Measurements from ENCODE around the gene GRIN2C. TPM values are rescaled to one million over a fixed set of nuclear protein-coding genes. Genes with fewer than 3 reads are reported as not detected.

GRIN2C gene
- total RNA-seq, 1 experiment from 2014 or later: 5.2 TPM

DNA sequence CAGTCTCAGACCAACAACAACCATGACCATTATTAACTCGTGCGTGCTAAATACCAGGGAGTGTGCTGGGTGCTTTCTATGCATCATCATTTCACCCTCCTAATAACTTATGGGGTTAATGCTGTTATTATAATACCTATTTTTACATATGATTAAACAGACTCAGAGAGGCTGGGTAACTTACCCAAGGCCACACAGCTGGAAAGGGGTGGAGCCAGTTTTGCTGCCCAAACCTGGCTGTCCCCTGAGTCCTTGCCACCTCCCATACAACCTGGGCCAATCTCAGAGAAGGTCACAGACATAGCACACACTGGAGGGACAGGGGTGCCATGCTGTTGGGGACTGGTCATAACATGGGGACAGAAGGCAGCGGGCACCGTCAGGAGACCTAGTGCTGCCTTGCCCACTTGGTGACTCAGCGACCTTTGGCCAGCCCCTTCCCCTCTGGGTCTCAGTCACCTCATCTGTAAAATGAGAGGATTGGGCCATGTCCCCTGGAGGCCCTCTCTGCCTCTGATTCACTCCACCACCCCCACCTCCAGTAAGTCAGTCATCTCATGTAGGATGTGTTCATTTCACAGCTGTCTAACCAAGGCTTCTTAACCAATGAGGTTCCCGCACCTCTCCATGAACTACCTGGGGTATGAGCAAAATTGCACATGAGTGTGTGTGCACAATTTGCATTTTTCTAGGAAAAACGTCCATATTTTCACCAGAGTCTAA, 45.2 kb upstream of the GRIN2C start:
- peaks cover 22% of the 10 kb centered on the region for H3K4me1 ChIP-seq
- H3K4me1 Mint-ChIP-seq (ENCODE audit: low read depth, unreplicated experiment): peaks cover 19% of the 10 kb centered on the region
- TF ChIP-seq, protein P1, sequence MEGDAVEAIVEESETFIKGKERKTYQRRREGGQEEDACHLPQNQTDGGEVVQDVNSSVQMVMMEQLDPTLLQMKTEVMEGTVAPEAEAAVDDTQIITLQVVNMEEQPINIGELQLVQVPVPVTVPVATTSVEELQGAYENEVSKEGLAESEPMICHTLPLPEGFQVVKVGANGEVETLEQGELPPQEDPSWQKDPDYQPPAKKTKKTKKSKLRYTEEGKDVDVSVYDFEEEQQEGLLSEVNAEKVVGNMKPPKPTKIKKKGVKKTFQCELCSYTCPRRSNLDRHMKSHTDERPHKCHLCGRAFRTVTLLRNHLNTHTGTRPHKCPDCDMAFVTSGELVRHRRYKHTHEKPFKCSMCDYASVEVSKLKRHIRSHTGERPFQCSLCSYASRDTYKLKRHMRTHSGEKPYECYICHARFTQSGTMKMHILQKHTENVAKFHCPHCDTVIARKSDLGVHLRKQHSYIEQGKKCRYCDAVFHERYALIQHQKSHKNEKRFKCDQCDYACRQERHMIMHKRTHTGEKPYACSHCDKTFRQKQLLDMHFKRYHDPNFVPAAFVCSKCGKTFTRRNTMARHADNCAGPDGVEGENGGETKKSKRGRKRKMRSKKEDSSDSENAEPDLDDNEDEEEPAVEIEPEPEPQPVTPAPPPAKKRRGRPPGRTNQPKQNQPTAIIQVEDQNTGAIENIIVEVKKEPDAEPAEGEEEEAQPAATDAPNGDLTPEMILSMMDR (IDR thresholded peaks at IDR 0.05; ENCODE audit: insufficient read depth in 1 of 2, low read depth in 1 of 2, low read length in 1 of 2, severe bottlenecking in 1 of 2, unreplicated experiment in 1 of 2): no peak
- H3K27me3 ChIP-seq (replicated peaks; ENCODE audit: control insufficient read depth, insufficient read depth, low read length): no peaks in the 10 kb centered on the region
- H3K27ac Mint-ChIP-seq (ENCODE audit: unreplicated experiment): no peak overlapping the region
- no peaks in the 10 kb centered on the region for H3K9me3 Mint-ChIP-seq (ENCODE audit: unreplicated experiment)
- ChIA-PET CTCF (interaction anchor here (0.9 kb wide), 1 partner anchor 57 kb away, joined by 3 read pairs; no protein-coding TSS in a partner anchor), POLR2A (no interaction called here)
- no TSS peak for BruUV-seq (replicated peaks)
- H3K36me3 ChIP-seq (ENCODE audit: control insufficient read depth, insufficient read depth, low read length): no peaks in the 10 kb centered on the region
- peaks cover 4% of the 10 kb centered on the region; the same call in 1 of the 2 replicates for H3K9me3 ChIP-seq
- H3K4me3 Mint-ChIP-seq (ENCODE audit: unreplicated experiment): no peak overlapping the region
- peaks cover 12% of the 10 kb centered on the region for H3K36me3 Mint-ChIP-seq (ENCODE audit: insufficient read depth, unreplicated experiment)
- H3K4me3 ChIP-seq (ENCODE audit: low read depth, low read length): no peak overlapping the region
- H3K27me3 Mint-ChIP-seq (ENCODE audit: insufficient read depth, unreplicated experiment): no peaks in the 10 kb centered on the region
- DNase-seq: no peak
- intact Hi-C loops (cut with micrococcal nuclease; ENCODE audit: unreplicated experiment): no loop called here

DNA sequence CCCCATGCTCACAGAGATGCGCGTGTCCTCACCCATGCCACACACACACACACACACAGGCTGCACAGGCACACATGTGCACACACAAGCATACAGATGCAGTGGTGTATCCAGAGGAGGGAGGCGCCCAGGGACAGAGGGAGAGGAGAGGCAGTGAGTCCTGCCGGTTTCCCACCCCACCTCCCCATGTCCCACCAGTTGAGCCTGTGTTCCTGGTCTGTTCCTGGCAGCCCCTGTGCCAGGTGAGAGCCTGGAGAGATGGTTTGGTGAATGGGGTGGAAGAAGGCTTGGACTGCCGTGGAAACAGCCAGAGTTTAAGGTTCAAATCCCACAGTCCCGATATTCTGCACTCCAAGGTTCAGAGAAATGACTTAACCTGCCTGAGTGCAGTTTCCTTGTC, 44.0 kb upstream of the GRIN2C start:
- no peak overlapping the region for H3K4me3 ChIP-seq (ENCODE audit: low read depth, low read length)
- no peak overlapping the region for H3K27ac Mint-ChIP-seq (ENCODE audit: unreplicated experiment)
- ChIA-PET POLR2A (no interaction called here), CTCF (no interaction called here)
- H3K36me3 ChIP-seq (ENCODE audit: control insufficient read depth, insufficient read depth, low read length): no peaks in the 10 kb centered on the region
- BruUV-seq (replicated peaks): no TSS peak
- peaks cover 10% of the 10 kb centered on the region for H3K36me3 Mint-ChIP-seq (ENCODE audit: insufficient read depth, unreplicated experiment)
- intact Hi-C loops (cut with micrococcal nuclease; ENCODE audit: unreplicated experiment): no loop called here
- no peak for DNase-seq
- no peaks in the 10 kb centered on the region for H3K9me3 Mint-ChIP-seq (ENCODE audit: unreplicated experiment)
- peaks cover 4% of the 10 kb centered on the region for H3K27me3 Mint-ChIP-seq (ENCODE audit: insufficient read depth, unreplicated experiment)
- H3K27me3 ChIP-seq (replicated peaks; ENCODE audit: control insufficient read depth, insufficient read depth, low read length): no peaks in the 10 kb centered on the region
- TF ChIP-seq, protein P1 (IDR thresholded peaks at IDR 0.05; ENCODE audit: insufficient read depth in 1 of 2, low read depth in 1 of 2, low read length in 1 of 2, severe bottlenecking in 1 of 2, unreplicated experiment in 1 of 2): no peak
- H3K4me1 ChIP-seq: peaks cover 14% of the 10 kb centered on the region
- H3K4me1 Mint-ChIP-seq (ENCODE audit: low read depth, unreplicated experiment): peaks cover 10% of the 10 kb centered on the region
- peaks cover 4% of the 10 kb centered on the region; the same call in 1 of the 2 replicates for H3K9me3 ChIP-seq
- H3K4me3 Mint-ChIP-seq (ENCODE audit: unreplicated experiment): no peak overlapping the region

DNA sequence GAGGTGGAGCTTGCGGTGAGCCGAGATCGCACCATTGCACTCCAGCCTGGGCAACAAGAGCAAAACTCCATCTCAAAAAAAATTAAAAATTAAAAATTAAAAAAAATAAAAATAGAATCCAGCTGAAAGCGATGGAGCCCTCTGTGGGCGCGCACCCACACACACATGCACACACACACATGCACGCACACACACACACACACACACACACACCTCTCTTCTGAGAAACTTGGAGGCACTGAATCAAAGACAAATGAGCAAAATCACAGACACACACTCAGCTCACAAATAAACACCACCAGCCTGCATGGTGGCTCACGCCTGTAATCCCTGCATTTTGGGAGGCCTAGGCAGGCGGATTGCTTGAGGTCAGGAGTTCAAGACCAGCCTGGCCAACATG, 43.3 kb upstream of the GRIN2C start:
- peaks cover 4% of the 10 kb centered on the region; the same call in 1 of the 2 replicates for H3K9me3 ChIP-seq
- no peak for DNase-seq
- intact Hi-C loops (cut with micrococcal nuclease; ENCODE audit: unreplicated experiment): no loop called here
- Mint-ChIP-seq H3K4me1 (ENCODE audit: low read depth, unreplicated experiment) (peaks cover 4% of the 10 kb centered on the region), H3K36me3 (ENCODE audit: insufficient read depth, unreplicated experiment) (peaks cover 5% of the 10 kb centered on the region), H3K27me3 (ENCODE audit: insufficient read depth, unreplicated experiment) (peaks cover 4% of the 10 kb centered on the region), H3K27ac (ENCODE audit: unreplicated experiment) (no peak overlapping the region), H3K4me3 (ENCODE audit: unreplicated experiment) (no peak overlapping the region), H3K9me3 (ENCODE audit: unreplicated experiment) (no peaks in the 10 kb centered on the region)
- peaks cover 8% of the 10 kb centered on the region for H3K4me1 ChIP-seq
- no peak overlapping the region for H3K4me3 ChIP-seq (ENCODE audit: low read depth, low read length)
- no peaks in the 10 kb centered on the region for H3K27me3 ChIP-seq (replicated peaks; ENCODE audit: control insufficient read depth, insufficient read depth, low read length)
- POLR2A ChIA-PET: no interaction called here
- no TSS peak for BruUV-seq (replicated peaks)
- no peaks in the 10 kb centered on the region for H3K36me3 ChIP-seq (ENCODE audit: control insufficient read depth, insufficient read depth, low read length)
- TF ChIP-seq, protein P1 (IDR thresholded peaks at IDR 0.05; ENCODE audit: insufficient read depth in 1 of 2, low read depth in 1 of 2, low read length in 1 of 2, severe bottlenecking in 1 of 2, unreplicated experiment in 1 of 2): no peak
- CTCF ChIA-PET: no interaction called here

Data from Caco-2 (cell line).